Psoas muscle (tissue), 8 donors: ENCODE measurements around the gene DRAXIN. TPM values are rescaled to one million over a fixed set of nuclear protein-coding genes. Genes with fewer than 3 reads are reported as not detected.

Experiments used
- ATAC-seq, 4 donors: fragments of 200-7000 bp; cut with Tn5 transposase; one replicate each; pipeline ENCODE4 v1.9.1; 2020; ENCODE audit warnings: moderate library complexity in 3 of 4, mild to moderate bottlenecking in 2 of 4
- DNase-seq, 2 donors: peaks; one replicate each; pipeline ENCODE4 v3.0.0-alpha.2; 2020
- H3K27ac ChIP-seq: fragments of 200-600 bp; one replicate; pipeline ENCODE4 v1.8.0; 2022
- H3K27me3 ChIP-seq, 3 donors: fragments of 200-600 bp in 1 of 3; one replicate each; pipeline versions ENCODE4 v1.6.1 to v1.8.0; 2013 to 2022; ENCODE audit warnings: low read length in 2 of 3, mild to moderate bottlenecking in 2 of 3, moderate library complexity in 1 of 3; ENCODE audit not compliant: insufficient read depth in 3 of 3
- H3K36me3 ChIP-seq, 2 donors: fragments of 200-600 bp in 1 of 2; one replicate each; pipeline versions ENCODE4 v1.6.1 to v1.8.0; 2013 to 2022; ENCODE audit warnings: low read depth in 1 of 2, mild to moderate bottlenecking in 1 of 2, moderate library complexity in 1 of 2; ENCODE audit not compliant: insufficient read depth in 1 of 2
- H3K4me1 ChIP-seq: fragments of 200-600 bp; one replicate; pipeline ENCODE4 v1.8.0; 2022
- H3K4me3 ChIP-seq: fragments of 200-600 bp; one replicate; pipeline ENCODE4 v1.8.0; 2022; ENCODE audit warnings: mild to moderate bottlenecking
- H3K9me3 ChIP-seq: fragments of 200-600 bp; one replicate; pipeline ENCODE4 v1.8.0; 2022
- CTCF ChIP-seq: fragments of 200-600 bp; IDR thresholded peaks from one replicate; pipeline ENCODE4 v1.8.0; 2022; ENCODE audit warnings: antibody characterized with exemption
- WGBS, 3 donors: extraction: QIAGEN DNeasy Blood & Tissue Kit; methylation state at CpG; one replicate each; pipeline versions ENCODE4 v1.1.6 to v1.1.7; 2013; 5-methylcytosine and 5-hydroxymethylcytosine counted together
- intact Hi-C, 2 donors: fragments of 100-400 bp; cut with DNase I; formaldehyde crosslinking; loops; one replicate each; pipeline versions ENCODE4 v1.11.0 to v1.14.2; 2022
- polyA plus RNA-seq, 3 donors: library from polyadenylated mRNA; stranded (reverse); fragments of 200-250 nt; gene quantifications; one replicate each; pipeline ENCODE4 v1.2.3, GENCODE V29; 2013
- total RNA-seq, 4 donors: library from RNA; stranded (reverse); fragmentation: NEBNext Ultra II Directional in 2 of 4; extraction: Animal tissue kit (Norgen Biotek cat#: 25700) in 2 of 4; gene quantifications; one replicate each; pipeline versions ENCODE4 v1.2.1 to v1.2.4, GENCODE V29; 2021 to 2023
- donor health status: healthy with polysubstance abuse.
- donor health status: DM: no; HTN: no; CAD: no; lungs with moderate emphysema.
- donor health status: Bipolar disorder and iron deficiency.
- donor health status: healthy.
- donor health status: DM: yes; HTN: yes; CAD: no.
- donor health status: DM: no; HTN: no; CAD: no.
- donor health status: DM: no; HTN: no; CAD: no.
- donor health status: DM: yes; HTN: yes; CAD: no.

Gene DRAXIN
- total and polyA plus RNA-seq, 7 donors: 0.01 to 0.65 (median 0.04) TPM; not detected in 4

GRCh38 chr1:11650331-11650991, 41.0 kb upstream of the DRAXIN start:
- ATAC-seq (peak; percentile 71 to 79 (median 77)), DNase-seq (peak; percentile 77 to 87)
- H3K27ac ChIP-seq: no peak overlapping the region
- WGBS, 3 donors: 10 to 14% (median 13%) methylated on average over 42 to 47 of the region's 47 CpGs
- intact Hi-C loops: loop anchor here in 1 of 2 donors (5.0 kb wide), 1 partner anchor 67 kb away; no protein-coding TSS in a partner anchor
- TF ChIP-seq CTCF: peak; percentile 63
- peaks cover 0 to 7% (median 6%) of the 10 kb centered on the region in 3 donors for H3K27me3 ChIP-seq
- H3K4me3 ChIP-seq: no peak overlapping the region
- H3K36me3 ChIP-seq: no peaks in the 10 kb centered on the region
- H3K9me3 ChIP-seq: no peaks in the 10 kb centered on the region
- peaks cover 9% of the 10 kb centered on the region for H3K4me1 ChIP-seq

- Histone ChIP-seq H3K4me1 (peaks cover 11% of the 10 kb centered on the region), H3K27me3 (peaks cover 0 to 7% (median 6%) of the 10 kb centered on the region in 3 donors), H3K4me3 (no peak overlapping the region), H3K9me3 (no peaks in the 10 kb centered on the region), H3K36me3 (no peaks in the 10 kb centered on the region), H3K27ac (no peak overlapping the region)
- 88 to 92% (median 90%) methylated on average over 4 of the region's 4 CpGs for WGBS, 3 donors
- TF ChIP-seq CTCF: no peak
- intact Hi-C loops: loop anchor here in 1 of 2 donors (5.0 kb wide), 1 partner anchor 66 kb away; no protein-coding TSS in a partner anchor
- no peak for DNase-seq
- ATAC-seq: no peak
Observed at GRCh38 chr1:11651017-11651416, 40.5 kb upstream of the DRAXIN start.

- peaks cover 0 to 7% (median 6%) of the 10 kb centered on the region in 3 donors for H3K27me3 ChIP-seq
- no peaks in the 10 kb centered on the region for H3K9me3 ChIP-seq
- ATAC-seq (no peak), DNase-seq (no peak)
- no peak overlapping the region for H3K27ac ChIP-seq
- WGBS, 3 donors: 81 to 88% (median 84%) methylated on average over 11 of the region's 11 CpGs
- intact Hi-C loops: loop anchor here (2.0 to 5.0 kb wide), 2 partner anchors 63 to 65 kb away; no protein-coding TSS in a partner anchor
- peaks cover 0 to 6% of the 10 kb centered on the region in 2 donors for H3K36me3 ChIP-seq
- TF ChIP-seq CTCF: no peak
- no peak overlapping the region for H3K4me3 ChIP-seq
- H3K4me1 ChIP-seq: peaks cover 11% of the 10 kb centered on the region
Observed at GRCh38 chr1:11652203-11652780, 39.2 kb upstream of the DRAXIN start.

GRCh38 chr1:11653101-11653860, 38.2 kb upstream of the DRAXIN start:
- Histone ChIP-seq H3K27me3 (peaks cover 0 to 7% (median 6%) of the 10 kb centered on the region in 3 donors), H3K27ac (no peak overlapping the region), H3K4me3 (no peak overlapping the region), H3K4me1 (peaks cover 11% of the 10 kb centered on the region), H3K36me3 (peaks cover 0 to 12% of the 10 kb centered on the region in 2 donors), H3K9me3 (no peaks in the 10 kb centered on the region)
- intact Hi-C loops: loop anchor here (2.0 to 5.0 kb wide), 2 partner anchors 62 to 64 kb away; no protein-coding TSS in a partner anchor
- peak in 1 of 2 donors; percentile 53 for DNase-seq
- ATAC-seq: peak in 2 of 4 donors; percentile 19 to 31
- TF ChIP-seq CTCF: no peak
- 65 to 76% (median 74%) methylated on average over 17 of the region's 17 CpGs for WGBS, 3 donors
